ENCODE measurements around the gene ANKS1B. TPM values are rescaled to one million over a fixed set of nuclear protein-coding genes. Genes with fewer than 3 reads are reported as not detected.

The ANKS1B gene
- total RNA-seq, 1 donor: 47.0 TPM

DNA sequence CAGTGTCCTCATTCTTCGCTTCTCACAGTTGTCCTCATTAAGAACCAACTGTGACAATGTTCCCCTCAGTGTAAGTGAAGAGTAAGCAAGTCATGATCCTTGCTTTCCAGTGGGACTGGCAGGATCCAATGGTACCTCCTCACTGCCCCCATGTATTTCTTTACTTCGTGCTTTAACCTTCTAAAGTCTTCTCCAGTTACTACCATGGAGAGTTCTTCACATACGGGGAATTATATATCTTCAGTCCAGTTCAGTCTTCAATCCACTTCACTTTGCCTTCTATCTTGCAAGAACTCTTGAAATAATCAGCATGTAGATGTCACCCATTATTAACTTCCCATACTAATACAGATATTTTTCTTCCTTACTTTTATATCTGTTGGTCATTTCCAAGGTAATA, 719.1 kb downstream of the ANKS1B start:
- TF ChIP-seq, protein P1, sequence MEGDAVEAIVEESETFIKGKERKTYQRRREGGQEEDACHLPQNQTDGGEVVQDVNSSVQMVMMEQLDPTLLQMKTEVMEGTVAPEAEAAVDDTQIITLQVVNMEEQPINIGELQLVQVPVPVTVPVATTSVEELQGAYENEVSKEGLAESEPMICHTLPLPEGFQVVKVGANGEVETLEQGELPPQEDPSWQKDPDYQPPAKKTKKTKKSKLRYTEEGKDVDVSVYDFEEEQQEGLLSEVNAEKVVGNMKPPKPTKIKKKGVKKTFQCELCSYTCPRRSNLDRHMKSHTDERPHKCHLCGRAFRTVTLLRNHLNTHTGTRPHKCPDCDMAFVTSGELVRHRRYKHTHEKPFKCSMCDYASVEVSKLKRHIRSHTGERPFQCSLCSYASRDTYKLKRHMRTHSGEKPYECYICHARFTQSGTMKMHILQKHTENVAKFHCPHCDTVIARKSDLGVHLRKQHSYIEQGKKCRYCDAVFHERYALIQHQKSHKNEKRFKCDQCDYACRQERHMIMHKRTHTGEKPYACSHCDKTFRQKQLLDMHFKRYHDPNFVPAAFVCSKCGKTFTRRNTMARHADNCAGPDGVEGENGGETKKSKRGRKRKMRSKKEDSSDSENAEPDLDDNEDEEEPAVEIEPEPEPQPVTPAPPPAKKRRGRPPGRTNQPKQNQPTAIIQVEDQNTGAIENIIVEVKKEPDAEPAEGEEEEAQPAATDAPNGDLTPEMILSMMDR (IDR thresholded peaks at IDR 0.05; ENCODE audit: insufficient read depth, low read length): no peak
- DNase-seq (ENCODE audit: low read depth): no peak
- H3K4me3 ChIP-seq (ENCODE audit: low read depth, low read length): no peak overlapping the region

DNA sequence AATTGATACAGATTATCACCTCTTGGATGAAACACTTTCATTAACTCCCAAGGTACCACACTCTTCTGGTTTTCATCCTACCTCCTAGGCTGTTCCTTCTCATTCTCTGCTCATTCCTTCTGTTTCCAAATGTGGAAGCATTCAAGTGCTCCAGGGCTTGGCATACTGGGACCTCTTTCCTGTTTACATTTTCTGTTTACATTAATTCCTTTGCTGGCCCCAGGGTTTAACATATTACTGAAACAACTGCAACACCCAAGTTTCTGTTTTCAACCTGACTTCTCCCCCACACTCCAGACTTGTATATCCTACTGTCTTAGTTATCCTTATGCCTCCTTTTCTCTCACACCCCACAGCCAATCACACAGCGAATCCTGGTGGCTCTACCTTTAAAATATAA, 723.5 kb downstream of the ANKS1B start:
- TF ChIP-seq, protein P1 (IDR thresholded peaks at IDR 0.05; ENCODE audit: insufficient read depth, low read length): no peak
- no peak overlapping the region for H3K4me3 ChIP-seq (ENCODE audit: low read depth, low read length)
- no peak for DNase-seq (ENCODE audit: low read depth)

DNA sequence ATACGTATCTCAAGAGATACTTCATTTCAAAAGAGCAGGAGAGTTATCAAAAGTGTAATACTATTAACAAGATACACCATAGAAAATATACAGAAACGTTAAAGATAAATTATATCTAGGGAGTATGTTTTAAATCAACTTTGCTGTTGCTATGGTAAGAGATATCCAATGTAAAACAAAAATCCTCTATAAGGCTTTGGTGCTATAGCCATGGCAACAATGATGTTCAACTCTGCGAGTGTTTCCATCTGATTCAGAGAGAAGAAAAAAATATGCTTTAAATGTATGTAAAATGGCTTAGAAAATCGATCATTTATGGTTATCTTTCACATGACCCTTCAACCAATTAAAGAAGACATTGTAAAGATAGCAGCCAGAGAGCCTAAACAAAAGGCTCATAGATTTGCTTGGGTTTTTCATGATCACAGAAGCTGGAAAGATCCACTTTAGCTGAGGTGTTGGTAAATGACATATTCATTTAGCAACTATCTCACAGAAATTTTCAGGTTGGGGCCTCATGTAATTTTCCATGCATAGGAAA, 724.2 kb downstream of the ANKS1B start:
- TF ChIP-seq, protein P1 (IDR thresholded peaks at IDR 0.05; ENCODE audit: insufficient read depth, low read length): no peak
- DNase-seq (ENCODE audit: low read depth): no peak
- no peak overlapping the region for H3K4me3 ChIP-seq (ENCODE audit: low read depth, low read length)

DNA sequence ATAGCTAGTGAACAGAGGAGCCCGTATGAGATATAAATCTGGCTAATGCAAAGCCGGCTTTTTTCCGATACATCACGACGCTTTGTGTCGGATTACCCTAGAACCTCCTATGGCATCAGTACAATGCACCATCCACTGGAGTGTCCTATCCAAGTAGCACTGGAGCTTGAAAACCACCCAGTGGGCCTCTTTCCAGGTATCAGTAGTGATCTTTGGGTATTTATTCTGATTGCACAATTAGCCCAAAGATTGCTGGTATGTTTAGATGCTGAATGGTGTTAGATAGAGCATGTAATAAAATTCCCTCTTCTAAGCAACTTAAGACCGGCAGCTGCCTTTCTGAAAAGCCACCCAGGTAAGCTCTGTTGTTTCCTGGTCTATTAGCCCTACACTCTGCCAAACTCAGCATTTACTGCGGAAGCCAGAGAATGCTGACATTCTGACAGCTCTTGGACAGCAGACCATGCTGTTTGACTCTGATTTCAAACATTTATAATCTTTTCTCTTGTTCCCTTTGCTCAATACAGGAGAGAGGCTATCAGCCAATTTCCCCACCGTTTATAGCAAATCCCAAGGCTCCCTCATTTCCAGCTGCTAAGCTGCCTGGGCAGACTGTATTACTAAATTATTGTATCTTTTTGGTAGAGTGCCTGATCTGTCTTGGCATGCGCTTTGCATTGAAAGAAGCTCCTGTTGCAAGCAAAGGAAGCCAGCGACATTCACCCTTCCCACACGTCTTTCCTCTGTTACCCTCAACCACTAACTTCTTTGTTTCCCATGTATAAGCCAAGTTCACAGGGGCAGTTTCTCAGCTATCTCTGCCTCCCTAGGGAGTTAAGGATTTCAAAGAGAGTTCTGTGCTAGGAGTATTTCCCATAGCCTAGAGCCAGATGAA, 725.4 kb downstream of the ANKS1B start:
- no peak overlapping the region for H3K4me3 ChIP-seq (ENCODE audit: low read depth, low read length)
- DNase-seq (ENCODE audit: low read depth): no peak
- TF ChIP-seq, protein P1 (IDR thresholded peaks at IDR 0.05; ENCODE audit: insufficient read depth, low read length): no peak

DNA sequence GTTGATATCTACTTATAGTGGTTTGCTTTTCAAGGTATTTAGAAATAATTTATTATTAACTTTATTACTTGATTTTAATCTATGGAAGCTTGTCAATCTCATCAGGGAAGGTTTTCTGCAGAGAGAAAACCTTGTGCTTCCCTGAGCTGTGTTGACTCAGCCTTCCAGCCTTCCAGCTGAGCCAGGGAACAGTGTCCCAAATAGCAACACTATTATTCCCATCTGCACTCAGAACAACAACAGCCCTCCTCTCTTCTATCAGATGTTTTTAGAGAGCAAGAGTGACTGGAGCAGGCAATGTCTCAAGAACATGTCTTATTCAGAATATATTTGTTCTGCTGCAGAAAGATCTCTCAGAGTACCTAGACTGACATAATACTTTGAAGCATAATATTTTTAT, 727.1 kb downstream of the ANKS1B start:
- H3K4me3 ChIP-seq (ENCODE audit: low read depth, low read length): no peak overlapping the region
- DNase-seq (ENCODE audit: low read depth): no peak
- TF ChIP-seq, protein P1 (IDR thresholded peaks at IDR 0.05; ENCODE audit: insufficient read depth, low read length): no peak

DNA sequence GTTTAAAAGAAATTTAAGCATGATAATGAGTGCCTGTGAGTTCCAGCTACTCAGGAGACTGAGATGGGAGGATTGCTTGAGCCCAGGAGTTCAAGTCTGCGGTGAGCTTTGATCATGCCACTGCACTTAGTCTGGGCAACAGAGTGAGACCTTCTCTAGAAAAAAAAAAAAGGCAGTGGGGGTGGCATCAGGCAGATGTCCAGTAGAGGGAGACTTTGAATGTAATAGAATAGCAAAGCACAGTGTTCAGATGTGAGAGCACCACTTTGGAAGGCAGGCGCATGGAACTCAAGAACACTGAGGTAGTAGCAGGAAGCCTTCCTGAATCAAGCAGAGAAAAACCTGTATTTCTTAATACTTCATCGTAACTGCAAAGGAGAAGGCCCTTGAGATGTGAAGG, 731.7 kb downstream of the ANKS1B start:
- no peak for DNase-seq (ENCODE audit: low read depth)
- TF ChIP-seq, protein P1 (IDR thresholded peaks at IDR 0.05; ENCODE audit: insufficient read depth, low read length): no peak
- no peak overlapping the region for H3K4me3 ChIP-seq (ENCODE audit: low read depth, low read length)

Data from fibroblast of the aortic adventitia (primary cell).